ENCODE data around the gene CDC42EP5. TPM values are rescaled to one million over a fixed set of nuclear protein-coding genes. Genes with fewer than 3 reads are reported as not detected.

Gene CDC42EP5
- total and polyA plus RNA-seq, 7 donors = 1.1 to 7.4 (median 5.0) TPM

GRCh38 chr19:54452626-54453025 is 20.5 kb downstream of the CDC42EP5 start:
- Histone ChIP-seq H3K4me1 (peaks cover 21% of the 10 kb centered on the region), H3K4me3 (no peak overlapping the region), H3K9me3 (no peaks in the 10 kb centered on the region), H3K27me3 (ENCODE audit: insufficient read depth in 3 of 3, low read length in 2 of 3) (no peaks in the 10 kb centered on the region), H3K27ac (no peak overlapping the region), H3K36me3 (ENCODE audit: insufficient read depth in 1 of 2, low read depth in 1 of 2) (peaks cover 12 to 72% of the 10 kb centered on the region in 2 donors)
- TF ChIP-seq CTCF (IDR thresholded peaks at IDR 0.05) = no peak
- intact Hi-C loops (cut with DNase I) = no loop called here
- no peak for DNase-seq
- no peak for ATAC-seq
- WGBS, 3 donors = 87 to 92% (median 91%) methylated on average over 11 of the region's 11 CpGs

GRCh38 chr19:54451997-54452396 is 21.1 kb downstream of the CDC42EP5 start:
- Histone ChIP-seq H3K4me1 (peaks cover 25% of the 10 kb centered on the region), H3K9me3 (no peaks in the 10 kb centered on the region), H3K36me3 (ENCODE audit: insufficient read depth in 1 of 2, low read depth in 1 of 2) (peaks cover 12 to 65% of the 10 kb centered on the region in 2 donors), H3K4me3 (no peak overlapping the region), H3K27ac (no peak overlapping the region), H3K27me3 (ENCODE audit: insufficient read depth in 3 of 3, low read length in 2 of 3) (no peaks in the 10 kb centered on the region)
- intact Hi-C loops (cut with DNase I) = no loop called here
- 81 to 83% (median 82%) methylated on average over 11 of the region's 11 CpGs for WGBS, 3 donors
- TF ChIP-seq CTCF (IDR thresholded peaks at IDR 0.05) = no peak
- peak in 1 of 2 donors; percentile 13 for DNase-seq
- ATAC-seq = no peak

GRCh38 chr19:54451331-54451871 is 21.7 kb downstream of the CDC42EP5 start:
- DNase-seq (peak in 1 of 2 donors; percentile 17), ATAC-seq (no peak)
- peaks cover 8 to 59% of the 10 kb centered on the region in 2 donors for H3K36me3 ChIP-seq (ENCODE audit: insufficient read depth in 1 of 2, low read depth in 1 of 2)
- H3K4me1 ChIP-seq = peaks cover 25% of the 10 kb centered on the region
- TF ChIP-seq CTCF (IDR thresholded peaks at IDR 0.05) = no peak
- H3K27ac ChIP-seq = no peak overlapping the region
- H3K9me3 ChIP-seq = no peaks in the 10 kb centered on the region
- H3K27me3 ChIP-seq (ENCODE audit: insufficient read depth in 3 of 3, low read length in 2 of 3) = no peaks in the 10 kb centered on the region
- intact Hi-C loops (cut with DNase I) = no loop called here
- H3K4me3 ChIP-seq = peak overlapping the region; percentile 80
- WGBS, 3 donors = 66 to 76% (median 72%) methylated on average over 9 of the region's 9 CpGs

- DNase-seq (no peak), ATAC-seq (no peak)
- no peak for TF ChIP-seq CTCF (IDR thresholded peaks at IDR 0.05)
- WGBS, 3 donors = 0 to 1% (median 1%) methylated on average over 21 of the region's 21 CpGs
- intact Hi-C loops (cut with DNase I) = loop anchor here in 1 of 2 donors (1.0 kb wide), 1 partner anchor 14 kb away; the partner anchor contains the start of gene LENG9
- no peaks in the 10 kb centered on the region for H3K9me3 ChIP-seq
- H3K36me3 ChIP-seq (ENCODE audit: insufficient read depth in 1 of 2, low read depth in 1 of 2) = peaks cover 8 to 58% of the 10 kb centered on the region in 2 donors
- peaks cover 25% of the 10 kb centered on the region for H3K4me1 ChIP-seq
- H3K4me3 ChIP-seq = peak overlapping the region; percentile 80
- H3K27me3 ChIP-seq (ENCODE audit: insufficient read depth in 3 of 3, low read length in 2 of 3) = no peaks in the 10 kb centered on the region
- peak overlapping the region; percentile 94 for H3K27ac ChIP-seq
Measured at GRCh38 chr19:54449701-54450069, 23.4 kb downstream of the CDC42EP5 start.
